HepG2 (cell line): ENCODE results near the gene SLCO3A1. TPM values are rescaled to one million over a fixed set of nuclear protein-coding genes. Genes with fewer than 3 reads are reported as not detected.

ENCODE experiments used
- ATAC-seq: fragments of 200-7000 bp; cut with Tn5 transposase; 3 replicates; pipeline ENCODE4 v1.9.1; 2020; ENCODE audit warnings: mild to moderate bottlenecking, moderate library complexity
- BruUV-seq: library from RNA; stranded (reverse); fragments of 400-500 nt; replicated peaks from 2 replicates; lab custom pipeline; 2021; lab: Mats Ljungman, UMichigan
- CTCF ChIA-PET: fragments of 300-600 bp; formaldehyde crosslinking; extraction: SDS; loops from one replicate; lab custom pipeline; 2021; ENCODE audit warnings: low total read pairs, inconsistent platforms, low intra/inter-chr PET ratio; lab: Yijun Ruan, JAX
- POLR2A ChIA-PET: fragments of 350-600 bp; sonication (Branson Sonifier 250); formaldehyde crosslinking; loops from one replicate; lab custom pipeline; 2020; ENCODE audit warnings: antibody characterized with exemption, inconsistent platforms; lab: Yijun Ruan, JAX
- DNase-seq: peaks from one replicate; pipeline ENCODE4 v3.0.0-alpha.2; 2015; ENCODE audit warnings: low spot score
- FAIRE-seq: peaks from 3 replicates; lab custom pipeline; 2011; peaks lifted over from hg19 to GRCh38; lab: Jason Lieb, UNC
- H2AFZ ChIP-seq: one replicate; pipeline ENCODE4 v1.6.1; 2011; ENCODE audit warnings: low read length, inconsistent platforms
- H3K27ac ChIP-seq: fragments of 300-600 bp; 3 replicates; pipeline ENCODE4 v1.8.0; 2011; ENCODE audit warnings: mixed run types, mild to moderate bottlenecking, mixed read lengths, low read length, inconsistent platforms; ENCODE audit not compliant: insufficient read depth; ENCODE audit errors: extremely low read length
- H3K27me3 ChIP-seq, 2 experiments: fragments of 200-600 bp in 1 of 2; 2 replicates in 1 of 2; 3 replicates in 1 of 2; pipeline versions ENCODE4 v1.6.0 to v1.8.0; 2011; ENCODE audit warnings: low read length in 2 of 2, mild to moderate bottlenecking in 2 of 2, moderate library complexity in 2 of 2, inconsistent platforms in 1 of 2; ENCODE audit not compliant: insufficient read depth in 2 of 2, control insufficient read depth in 1 of 2
- H3K36me3 ChIP-seq, 2 experiments: fragments of 200-600 bp in 1 of 2; replicated peaks in 1 of 2; 2 replicates in 1 of 2; 3 replicates in 1 of 2; pipeline versions ENCODE4 v1.5.1 to v1.8.0; 2011; ENCODE audit warnings: low read length in 2 of 2, inconsistent platforms in 1 of 2; ENCODE audit not compliant: insufficient read depth in 2 of 2, control insufficient read depth in 1 of 2
- H3K4me1 ChIP-seq: 2 replicates; pipeline ENCODE4 v1.5.1; 2012; ENCODE audit warnings: low read length, inconsistent platforms; ENCODE audit not compliant: insufficient read depth
- H3K4me2 ChIP-seq: 2 replicates; pipeline ENCODE4 v1.6.0; 2011; ENCODE audit warnings: low read depth, low read length, inconsistent platforms
- H3K4me3 ChIP-seq, 3 experiments: fragments of 200-600 bp in 1 of 3; sonication (generic), shearing (Covaris generic) in 1 of 3; replicated peaks in 1 of 3; 2 replicates each; pipeline ENCODE4 v1.5.1; 2011 to 2016; ENCODE audit warnings: low read length in 3 of 3, inconsistent platforms in 2 of 3, low read depth in 2 of 3, mild to moderate bottlenecking in 2 of 3, control low read depth in 1 of 3, mixed read lengths in 1 of 3; ENCODE audit not compliant: insufficient read depth in 1 of 3
- H3K79me2 ChIP-seq: one replicate; pipeline ENCODE4 v1.6.1; 2011; ENCODE audit warnings: low read length, inconsistent platforms; ENCODE audit not compliant: insufficient read depth
- H3K9ac ChIP-seq: 2 replicates; pipeline ENCODE4 v1.6.0; 2011; ENCODE audit warnings: mild to moderate bottlenecking, low read depth, low read length, inconsistent platforms; ENCODE audit not compliant: insufficient read depth
- H3K9me3 ChIP-seq: 2 replicates; pipeline ENCODE4 v1.5.1; 2012; ENCODE audit warnings: mild to moderate bottlenecking, low read length
- H4K20me1 ChIP-seq: 2 replicates; pipeline ENCODE4 v1.6.0; 2011; ENCODE audit warnings: inconsistent platforms, mild to moderate bottlenecking, low read length, moderate library complexity; ENCODE audit not compliant: insufficient read depth
- DR1 ChIP-seq: sonication (generic); formaldehyde crosslinking; IDR thresholded peaks from 2 replicates; pipeline ENCODE4 v1.8.0; 2021; ENCODE audit warnings: mild to moderate bottlenecking, missing genetic modification reagents, inconsistent platforms
- ETV6 ChIP-seq: sonication (generic); formaldehyde crosslinking; conservative IDR thresholded peaks from 2 replicates; pipeline ENCODE4 v1.4.0; 2020; ENCODE audit warnings: missing genetic modification reagents
- GABPB1 ChIP-seq: IDR thresholded peaks from 2 replicates; pipeline ENCODE4 v1.6.1; 2016; ENCODE audit warnings: mild to moderate bottlenecking, missing genetic modification reagents, moderate library complexity, missing compliant biosample characterization
- GMEB1 ChIP-seq: sonication (generic); formaldehyde crosslinking; IDR thresholded peaks from 2 replicates; pipeline ENCODE4 v1.5.1; 2020; ENCODE audit warnings: missing genetic modification reagents, mild to moderate bottlenecking, borderline replicate concordance
- NFYB ChIP-seq: sonication (generic); formaldehyde crosslinking; IDR thresholded peaks from 2 replicates; pipeline ENCODE4 v1.4.0; 2020; ENCODE audit warnings: missing genetic modification reagents
- RAD51 ChIP-seq: fragments of 450-650 bp; IDR thresholded peaks from 2 replicates; pipeline ENCODE4 v1.6.1; 2016; ENCODE audit warnings: borderline replicate concordance
- REST ChIP-seq, 2 experiments: IDR thresholded peaks; 2 replicates each; pipeline ENCODE4 v1.6.1; 2011 to 2012; ENCODE audit warnings: low read length in 2 of 2, borderline replicate concordance in 1 of 2, low read depth in 1 of 2, mild to moderate bottlenecking in 1 of 2, moderate library complexity in 1 of 2
- REXO4 ChIP-seq: sonication (generic); formaldehyde crosslinking; IDR thresholded peaks from 2 replicates; pipeline ENCODE4 v1.8.0; 2022; ENCODE audit warnings: missing genetic modification reagents, mild to moderate bottlenecking, borderline replicate concordance
- SRF ChIP-seq: IDR thresholded peaks from 2 replicates; pipeline ENCODE4 v1.6.1; 2011; ENCODE audit warnings: mild to moderate bottlenecking, low read depth, low read length, moderate library complexity
- TCF7L2 ChIP-seq: IDR thresholded peaks from 2 replicates; pipeline ENCODE4 v1.6.1; 2011; ENCODE audit warnings: mild to moderate bottlenecking, low read depth, low read length, moderate library complexity
- TOE1 ChIP-seq: sonication (generic); formaldehyde crosslinking; IDR thresholded peaks from 2 replicates; pipeline ENCODE4 v1.4.0; 2020; ENCODE audit warnings: mild to moderate bottlenecking, missing genetic modification reagents
- TSC22D2 ChIP-seq: sonication (generic); formaldehyde crosslinking; IDR thresholded peaks from 2 replicates; pipeline ENCODE4 v1.5.1; 2020; ENCODE audit warnings: missing genetic modification reagents, mild to moderate bottlenecking, borderline replicate concordance
- ZBTB39 ChIP-seq: sonication (generic); formaldehyde crosslinking; IDR thresholded peaks from 2 replicates; pipeline ENCODE4 v1.5.0; 2020; ENCODE audit warnings: missing genetic modification reagents
- ZNF44 ChIP-seq: sonication (generic); formaldehyde crosslinking; IDR thresholded peaks from 2 replicates; pipeline ENCODE4 v1.5.1; 2020; ENCODE audit warnings: mild to moderate bottlenecking, missing genetic modification reagents
- ZNF441 ChIP-seq: sonication (generic); formaldehyde crosslinking; IDR thresholded peaks from 2 replicates; pipeline ENCODE4 v1.7.0; 2021; ENCODE audit warnings: missing genetic modification reagents, borderline replicate concordance
- ZNF563 ChIP-seq: sonication (generic); formaldehyde crosslinking; IDR thresholded peaks from 2 replicates; pipeline ENCODE4 v1.8.0; 2022; ENCODE audit warnings: mild to moderate bottlenecking, moderate library complexity, missing genetic modification reagents
- WGBS: methylation state at CpG from one replicate; pipeline ENCODE4 v1.1.6; 2017; ENCODE audit warnings: low lambda C conversion rate; 5-methylcytosine and 5-hydroxymethylcytosine counted together
- in situ Hi-C: cut with HindIII; loops from 2 replicates; pipeline ENCODE4 v1.10.0; 2017; ENCODE audit warnings: low pct_unique_long_range_greater_than_20kb; ENCODE audit not compliant: extremely low pct_ligation_motif_present
- intact Hi-C: fragments of 100-400 bp; cut with micrococcal nuclease; formaldehyde crosslinking; loops from one replicate; pipeline ENCODE4 v1.10.0; 2022; ENCODE audit not compliant: unreplicated experiment
- polyA plus RNA-seq, 8 experiments: library from polyadenylated mRNA; depleted of rRNA in 3 of 8; stranded (reverse) in 7 of 8; unstranded in 1 of 8; fragments of >200 nt; fragmentation: Illumina TruSeq in 4 of 8; extraction: Trizol in 4 of 8; gene quantifications; 2 replicates each; pipeline versions ENCODE4 v1.2.1 to v1.2.3, GENCODE V29; 2011 to 2016; ENCODE audit warnings: low read depth in 4 of 8, missing spikeins in 1 of 8, mixed read lengths in 1 of 8; ENCODE audit not compliant: insufficient read depth in 1 of 8
- total RNA-seq, 5 experiments: library from RNA; depleted of rRNA; stranded (reverse); fragments of >200 nt; fragmentation: Illumina TruSeq; extraction: Trizol; gene quantifications; 2 replicates each; pipeline ENCODE4 v1.2.3, GENCODE V29; 2016; ENCODE audit warnings: low read depth in 1 of 5

The SLCO3A1 gene
- total and polyA plus RNA-seq, 2 of the 13 experiments (the other 11 are each of a cell fraction or from before 2014, with no cell fraction given): 0.02 TPM; not detected in 1

GRCh38 chr15:92117261-92117731 is 263.8 kb downstream of the SLCO3A1 start:
- Histone ChIP-seq H3K27ac (no peak overlapping the region), H3K4me3 (no peak overlapping the region), H4K20me1 (0 out of 2 replicates have a peak, but pooled peaks cover 3% of the 10 kb centered on the region), H3K79me2 (no peaks in the 10 kb centered on the region), H3K27me3 (peaks cover 0 to 12% of the 10 kb centered on the region in 2 experiments; a peak in 1 of 5 replicates), H3K4me2 (no peak overlapping the region), H3K9ac (no peak overlapping the region), H3K9me3 (no peaks in the 10 kb centered on the region), H2AFZ (no peak overlapping the region), H3K4me1 (no peaks in the 10 kb centered on the region), H3K36me3 (no peaks in the 10 kb centered on the region)
- FAIRE-seq (no peak), ATAC-seq (no peak), DNase-seq (no peak)
- ChIA-PET POLR2A (no interaction called here), CTCF (no interaction called here)
- intact Hi-C loops: no loop called here
- BruUV-seq: no TSS peak
- in situ Hi-C loops: no loop called here
- TF ChIP-seq TOE1 (CRISPR knock-in tag) (no peak), ZBTB39 (no peak), GMEB1 (CRISPR knock-in tag) (no peak), ETV6 (CRISPR knock-in tag) (no peak), SRF (no peak), REST (IDR thresholded peaks at IDR 0.05; ENCODE audit: borderline replicate concordance in 1 of 2, low read depth in 1 of 2, low read length in 2 of 2) (no peak), REXO4 (CRISPR knock-in tag) (no peak), TCF7L2 (no peak), NFYB (no peak), TSC22D2 (CRISPR knock-in tag) (no peak), RAD51 (no peak), ZNF563 (no peak), DR1 (no peak), GABPB1 (CRISPR knock-in tag) (no peak), ZNF44 (no peak), ZNF441 (no peak)
- WGBS: 8% methylated on average over 11 of the region's 11 CpGs
